Stimulated activated effector memory CD8-positive, alpha-beta T cell treated with anti-CD3 and anti-CD28 coated beads, Interleukin-12 subunit alpha, Interleukin-12 subunit beta, amount 100 ng/mL, for 72 hours (primary cell): ENCODE data around the gene NUDT1.

ENCODE experiments used
- ATAC-seq: fragments of 150-1000 bp; cut with Tn5 transposase; 2 replicates; pipeline ENCODE4 v1.10.0; 2021
- DNase-seq, 2 donors: peaks; one replicate each; pipeline ENCODE4 v3.0.0; 2021 to 2022; ENCODE audit warnings: low spot score in 2 of 2
- H3K27ac Mint-ChIP-seq: one replicate; pipeline ENCODE4 v1.8.0; 2022; ENCODE audit warnings: mild to moderate bottlenecking, mixed read lengths
- H3K36me3 Mint-ChIP-seq: one replicate; pipeline ENCODE4 v1.8.0; 2022; ENCODE audit warnings: mild to moderate bottlenecking, mixed read lengths
- H3K4me1 Mint-ChIP-seq: one replicate; pipeline ENCODE4 v1.8.0; 2022; ENCODE audit warnings: mixed read lengths
- H3K4me3 Mint-ChIP-seq: one replicate; pipeline ENCODE4 v1.8.0; 2022; ENCODE audit warnings: mild to moderate bottlenecking, mixed read lengths
- H3K9me3 Mint-ChIP-seq: one replicate; pipeline ENCODE4 v1.8.0; 2022; ENCODE audit warnings: mixed read lengths

Gene NUDT1

DNA sequence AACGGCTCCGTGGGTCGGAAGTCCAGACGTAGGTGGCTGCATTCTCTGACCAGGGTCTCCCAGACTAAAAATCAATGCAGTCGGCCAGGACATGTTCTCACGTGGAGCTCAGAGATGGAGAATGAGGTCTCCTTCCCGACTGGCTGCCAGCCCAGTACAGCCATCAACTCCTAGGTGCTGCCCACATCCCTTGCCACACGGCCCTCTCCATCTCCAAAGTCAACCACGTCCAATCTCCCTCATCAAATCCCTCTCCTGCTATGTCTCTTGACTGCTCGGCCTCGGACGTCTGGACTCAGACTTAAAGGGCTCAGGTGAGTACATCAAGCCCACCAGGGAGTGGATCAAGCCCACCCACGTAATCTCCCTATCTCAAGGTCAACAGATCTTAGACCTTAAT is 16.2 kb upstream of the NUDT1 start:
- Mint-ChIP-seq H3K9me3 (no peaks in the 10 kb centered on the region), H3K36me3 (peaks cover 59% of the 10 kb centered on the region), H3K27ac (no peak overlapping the region), H3K4me3 (no peak overlapping the region), H3K4me1 (peaks cover 29% of the 10 kb centered on the region)
- DNase-seq (no peak), ATAC-seq (no peak)

DNA sequence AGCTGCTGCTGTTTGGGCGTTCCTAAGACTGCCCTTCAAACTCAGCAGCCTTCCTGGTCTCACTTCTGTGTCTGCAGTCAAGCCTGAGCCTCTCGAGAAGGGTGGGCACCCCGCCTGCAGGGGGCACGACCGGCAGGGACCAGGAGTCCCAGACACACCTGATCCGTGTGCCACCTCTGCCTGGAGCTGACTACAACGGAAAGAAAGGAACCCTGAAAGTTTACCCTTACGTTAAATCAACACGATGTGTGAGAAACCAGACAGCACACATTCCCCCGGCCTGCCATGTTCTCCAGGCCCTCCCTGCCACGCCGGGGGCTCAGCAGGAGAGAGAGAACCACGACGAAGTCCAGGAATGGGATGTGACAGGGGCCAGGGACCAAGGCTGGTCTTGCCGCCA is 14.3 kb upstream of the NUDT1 start:
- H3K4me3 Mint-ChIP-seq, result no peak overlapping the region
- peaks cover 31% of the 10 kb centered on the region for H3K4me1 Mint-ChIP-seq
- no peak for ATAC-seq
- no peak for DNase-seq
- no peaks in the 10 kb centered on the region for H3K9me3 Mint-ChIP-seq
- H3K36me3 Mint-ChIP-seq, result peaks cover 53% of the 10 kb centered on the region
- peak overlapping the region; percentile 50 for H3K27ac Mint-ChIP-seq

DNA sequence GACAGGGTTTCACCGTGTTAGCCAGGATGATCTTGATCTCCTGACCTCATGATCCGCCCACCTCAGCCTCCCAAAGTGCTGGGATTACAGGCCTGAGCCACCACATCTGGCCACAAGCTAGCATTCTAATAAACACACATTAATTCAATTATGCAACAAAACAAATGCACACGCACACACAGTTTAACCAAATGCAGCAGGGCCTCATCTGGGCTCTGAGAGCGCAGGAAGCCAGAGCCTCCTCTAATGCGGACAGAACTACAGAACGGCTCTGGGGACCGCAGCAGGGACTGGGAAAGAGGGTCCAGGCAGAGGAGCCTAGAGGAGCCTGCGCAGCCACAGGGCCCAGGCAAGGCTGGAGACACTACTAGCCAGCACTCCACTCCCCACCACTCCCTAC is 13.1 kb upstream of the NUDT1 start:
- Mint-ChIP-seq H3K36me3 (peaks cover 53% of the 10 kb centered on the region), H3K9me3 (no peaks in the 10 kb centered on the region), H3K4me1 (peaks cover 37% of the 10 kb centered on the region), H3K4me3 (no peak overlapping the region), H3K27ac (no peak overlapping the region)
- DNase-seq (no peak), ATAC-seq (no peak)

DNA sequence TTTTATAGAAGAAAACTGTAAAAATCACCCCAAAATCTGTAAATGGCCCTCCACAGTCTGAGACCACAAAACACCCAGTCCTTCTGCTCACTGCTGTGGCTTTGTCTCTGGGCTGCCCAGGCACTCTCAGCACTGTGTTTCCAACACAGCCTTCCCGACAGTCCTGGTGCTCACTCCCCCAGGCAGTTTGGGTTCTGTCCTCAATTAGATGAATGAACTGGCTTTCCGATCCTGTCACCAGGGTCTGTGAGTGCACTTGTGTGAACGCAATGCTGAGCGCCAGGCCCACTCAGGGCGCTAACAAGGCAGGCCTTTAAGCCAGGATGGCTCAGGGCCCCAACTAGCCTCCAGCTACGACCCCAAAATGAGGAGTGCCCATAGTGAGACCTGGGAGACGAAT is 12.6 kb upstream of the NUDT1 start:
- Mint-ChIP-seq H3K4me3 (no peak overlapping the region), H3K36me3 (peaks cover 54% of the 10 kb centered on the region), H3K4me1 (peaks cover 34% of the 10 kb centered on the region), H3K9me3 (no peaks in the 10 kb centered on the region), H3K27ac (no peak overlapping the region)
- ATAC-seq, result no peak
- no peak for DNase-seq

DNA sequence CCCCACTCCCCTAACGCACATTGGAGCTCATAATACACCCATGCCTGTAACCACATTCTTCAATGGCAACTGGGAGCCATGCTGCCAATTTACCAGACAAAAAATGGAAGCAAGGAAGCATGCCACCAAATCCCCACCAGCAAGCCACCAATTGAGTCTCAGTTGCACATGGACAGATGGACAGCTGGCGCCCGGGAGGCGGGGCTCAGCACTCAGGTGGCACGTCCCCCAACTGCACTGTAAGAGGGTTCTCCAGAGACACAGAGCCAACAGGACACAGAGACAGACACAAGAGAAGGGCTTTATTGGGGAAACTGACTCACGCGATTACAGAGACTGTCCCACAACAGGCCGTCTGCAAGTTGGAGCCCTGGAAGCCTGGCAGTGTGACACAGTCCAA is 11.8 kb upstream of the NUDT1 start:
- DNase-seq (no peak), ATAC-seq (no peak)
- no peaks in the 10 kb centered on the region for H3K9me3 Mint-ChIP-seq
- no peak overlapping the region for H3K27ac Mint-ChIP-seq
- peaks cover 41% of the 10 kb centered on the region for H3K4me1 Mint-ChIP-seq
- no peak overlapping the region for H3K4me3 Mint-ChIP-seq
- peaks cover 61% of the 10 kb centered on the region for H3K36me3 Mint-ChIP-seq

DNA sequence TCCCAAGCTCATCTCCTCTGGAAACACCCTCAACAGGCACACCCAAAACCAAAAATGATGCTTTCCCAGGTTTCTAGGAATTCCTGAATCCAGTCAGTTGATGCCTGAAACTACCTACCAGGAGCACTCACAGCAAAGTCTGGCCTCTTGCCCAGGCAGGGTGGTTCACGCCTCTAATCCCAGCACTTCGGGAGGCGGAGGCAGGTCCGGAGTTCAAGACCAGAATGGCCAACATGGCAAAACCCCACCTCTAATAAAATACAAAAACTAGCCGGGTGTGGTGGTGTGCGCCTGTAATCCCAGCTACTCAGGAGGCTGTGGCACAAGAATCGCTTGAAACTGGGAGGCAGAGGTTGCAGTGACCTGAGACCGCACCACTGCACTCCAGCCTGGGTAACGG is 11.1 kb upstream of the NUDT1 start:
- DNase-seq (no peak), ATAC-seq (no peak)
- no peak overlapping the region for H3K27ac Mint-ChIP-seq
- H3K4me1 Mint-ChIP-seq, result peaks cover 42% of the 10 kb centered on the region
- H3K9me3 Mint-ChIP-seq, result no peaks in the 10 kb centered on the region
- peaks cover 66% of the 10 kb centered on the region for H3K36me3 Mint-ChIP-seq
- no peak overlapping the region for H3K4me3 Mint-ChIP-seq

DNA sequence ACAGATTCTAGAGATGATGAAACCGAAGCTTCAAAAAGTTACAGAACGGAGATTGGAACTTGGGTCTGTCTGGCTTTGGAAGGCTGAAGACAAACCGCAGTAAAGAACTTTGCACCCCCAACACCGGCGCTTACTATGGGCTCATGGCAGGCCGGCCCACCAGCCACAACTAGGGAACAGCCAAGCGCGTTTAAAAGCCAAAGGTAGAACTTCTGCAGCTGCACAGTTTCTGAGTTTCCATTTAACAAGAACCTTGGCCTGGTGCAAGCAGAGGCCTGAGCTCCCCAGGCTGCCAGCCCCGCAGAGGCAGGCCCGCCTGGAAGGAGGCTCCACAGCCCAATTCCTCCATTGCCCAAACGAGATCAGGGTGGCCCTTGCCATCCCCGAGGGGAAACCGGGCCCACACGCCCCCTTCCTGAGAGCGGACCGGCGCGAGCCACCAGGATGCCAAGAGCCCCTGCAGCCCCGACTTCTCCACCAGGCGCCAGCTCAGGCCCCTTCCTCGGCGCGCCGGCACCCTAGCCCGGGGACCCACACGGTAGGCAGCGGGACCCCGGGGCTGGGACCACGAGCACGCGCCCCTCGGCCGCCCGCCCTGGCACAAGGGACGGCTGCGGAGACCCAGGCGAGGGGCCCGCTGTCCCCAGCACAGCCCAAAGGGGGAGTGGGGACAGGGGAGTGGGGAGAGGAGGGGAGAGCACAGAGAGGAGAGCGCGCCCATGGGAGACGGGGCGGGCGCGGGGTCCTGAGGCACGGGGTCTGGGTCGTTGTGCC is 9.8 kb upstream of the NUDT1 start:
- peaks cover 66% of the 10 kb centered on the region for H3K36me3 Mint-ChIP-seq
- H3K27ac Mint-ChIP-seq, result peak overlapping the region; percentile 91
- H3K4me3 Mint-ChIP-seq, result peak overlapping the region; percentile 83
- peak in 1 of 2 donors; percentile 67 for DNase-seq
- no peaks in the 10 kb centered on the region for H3K9me3 Mint-ChIP-seq
- peak; percentile 70 for ATAC-seq
- peaks cover 42% of the 10 kb centered on the region for H3K4me1 Mint-ChIP-seq

DNA sequence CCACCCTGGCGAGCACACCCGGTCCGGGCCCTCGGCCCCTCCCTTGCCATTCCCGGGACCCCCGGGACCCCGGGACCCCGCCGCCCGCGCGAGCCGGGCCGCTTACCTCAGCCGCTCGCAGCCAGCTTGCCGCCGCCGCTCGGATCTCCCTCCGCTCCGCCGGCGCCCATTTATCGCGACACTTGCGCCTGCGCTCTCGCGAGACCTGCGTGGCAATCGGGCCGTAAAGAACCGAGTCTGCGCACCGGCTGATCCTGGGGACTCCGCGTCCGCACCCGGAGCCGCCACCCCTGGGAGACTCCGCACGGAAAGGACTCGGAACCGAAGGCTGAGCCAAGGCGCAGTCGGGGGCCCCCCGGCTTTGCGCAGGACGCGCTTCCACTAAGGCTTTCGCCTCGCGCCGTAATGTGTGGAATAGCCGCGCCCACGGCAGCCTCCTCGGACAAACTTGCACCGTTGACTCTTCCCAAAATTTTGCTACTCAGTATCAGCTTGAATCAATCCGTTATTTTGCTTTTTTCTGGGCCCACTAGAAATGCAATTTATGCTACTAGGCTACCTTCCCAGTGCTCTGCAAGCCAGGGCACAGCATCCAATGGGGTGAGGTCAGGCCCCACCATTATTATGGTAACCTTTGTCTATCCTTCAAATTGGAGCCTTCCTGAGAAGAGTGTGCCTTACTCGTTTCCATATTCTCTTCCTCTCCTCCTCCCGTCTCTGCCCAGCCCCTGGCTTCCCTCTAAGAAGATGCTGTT is 9.1 kb upstream of the NUDT1 start, which contains the start of gene MAD1L1:
TSS of gene MAD1L1 (minus strand) at position 180 of the 755 bp plus-strand sequence. CDS start 2,812 bp downstream, outside the sequence.
- Mint-ChIP-seq H3K4me3 (peak within 1 kb of the TSS; percentile 83), H3K36me3 (peaks cover 69% of the 10 kb centered on the region), H3K9me3 (no peaks in the 10 kb centered on the region), H3K4me1 (peaks cover 38% of the 10 kb centered on the region), H3K27ac (peak within 1 kb of the TSS; percentile 91)
- peak; percentile 94 for ATAC-seq
- peak; percentile 93 to 94 for DNase-seq

DNA sequence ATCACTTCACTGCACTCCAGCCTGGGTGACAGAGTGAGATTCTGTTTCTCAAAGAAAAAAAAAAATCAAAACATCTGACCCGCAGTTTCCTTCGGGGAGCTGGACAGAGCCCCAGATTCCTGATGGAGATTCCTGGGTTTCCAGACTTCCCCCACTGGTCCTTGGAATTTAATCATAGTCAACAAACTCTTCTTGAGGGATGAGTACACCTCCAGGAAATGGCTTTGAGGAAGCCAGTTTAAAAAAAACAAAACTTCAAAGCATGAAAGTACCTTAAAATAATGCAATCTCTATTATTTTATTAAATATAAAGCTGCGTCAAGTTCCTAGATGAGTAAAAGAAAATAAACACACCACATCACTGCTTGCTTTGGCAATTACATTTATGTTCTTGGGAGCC is 8.1 kb upstream of the NUDT1 start:
- peaks cover 73% of the 10 kb centered on the region for H3K36me3 Mint-ChIP-seq
- no peaks in the 10 kb centered on the region for H3K9me3 Mint-ChIP-seq
- H3K4me3 Mint-ChIP-seq, result peak overlapping the region; percentile 83
- DNase-seq (no peak), ATAC-seq (no peak)
- no peak overlapping the region for H3K27ac Mint-ChIP-seq
- H3K4me1 Mint-ChIP-seq, result peaks cover 37% of the 10 kb centered on the region

DNA sequence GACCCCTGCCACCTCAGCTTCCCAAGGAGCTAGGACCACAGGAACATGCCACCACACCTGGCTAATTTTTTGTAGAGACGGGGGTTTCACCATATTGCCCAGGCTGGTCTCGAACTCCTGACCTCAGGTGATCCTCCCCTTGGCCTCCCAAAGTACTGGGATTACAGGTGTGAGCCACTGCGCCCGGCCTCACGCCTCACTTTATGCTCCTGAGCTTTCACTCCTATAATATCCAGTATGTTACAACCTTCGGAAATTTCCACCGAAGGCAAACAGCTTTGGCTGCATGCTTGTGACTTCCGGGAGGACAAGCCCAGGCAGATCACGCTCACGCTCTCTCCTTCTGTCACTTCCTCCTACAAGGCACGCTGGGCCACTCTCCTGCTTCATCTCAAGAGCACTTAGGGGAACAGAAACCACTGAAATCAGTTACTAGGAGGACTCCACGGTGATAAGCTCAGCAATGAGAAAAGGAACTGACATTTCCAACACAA is 4.9 kb upstream of the NUDT1 start:
- no peak for DNase-seq
- peaks cover 18% of the 10 kb centered on the region for H3K4me1 Mint-ChIP-seq
- peaks cover 74% of the 10 kb centered on the region for H3K36me3 Mint-ChIP-seq
- ATAC-seq, result no peak
- H3K4me3 Mint-ChIP-seq, result no peak overlapping the region
- no peaks in the 10 kb centered on the region for H3K9me3 Mint-ChIP-seq
- H3K27ac Mint-ChIP-seq, result peak overlapping the region; percentile 40

DNA sequence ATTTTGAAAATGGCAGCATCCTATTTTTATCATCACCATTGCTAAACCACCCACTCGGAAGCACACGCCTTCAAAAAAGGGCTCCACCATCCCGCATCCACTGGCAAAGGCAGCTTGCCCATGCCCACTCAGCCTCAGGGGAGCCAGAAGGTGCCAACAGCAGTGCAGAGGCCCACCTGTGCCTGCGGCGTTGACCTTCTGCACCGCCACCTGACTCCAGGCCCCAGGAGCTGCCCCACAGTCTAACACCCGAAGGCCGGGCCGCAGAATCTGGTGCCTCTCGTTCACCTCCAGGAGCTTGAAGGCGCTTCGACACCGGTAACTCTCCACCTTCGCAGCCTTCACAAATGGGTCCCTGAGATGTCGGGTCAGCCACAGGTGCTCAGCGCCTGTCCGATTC is 2.8 kb upstream of the NUDT1 start:
- no peak overlapping the region for H3K4me3 Mint-ChIP-seq
- no peak overlapping the region for H3K27ac Mint-ChIP-seq
- peaks cover 69% of the 10 kb centered on the region for H3K36me3 Mint-ChIP-seq
- peaks cover 17% of the 10 kb centered on the region for H3K4me1 Mint-ChIP-seq
- ATAC-seq (no peak), DNase-seq (no peak)
- no peaks in the 10 kb centered on the region for H3K9me3 Mint-ChIP-seq

DNA sequence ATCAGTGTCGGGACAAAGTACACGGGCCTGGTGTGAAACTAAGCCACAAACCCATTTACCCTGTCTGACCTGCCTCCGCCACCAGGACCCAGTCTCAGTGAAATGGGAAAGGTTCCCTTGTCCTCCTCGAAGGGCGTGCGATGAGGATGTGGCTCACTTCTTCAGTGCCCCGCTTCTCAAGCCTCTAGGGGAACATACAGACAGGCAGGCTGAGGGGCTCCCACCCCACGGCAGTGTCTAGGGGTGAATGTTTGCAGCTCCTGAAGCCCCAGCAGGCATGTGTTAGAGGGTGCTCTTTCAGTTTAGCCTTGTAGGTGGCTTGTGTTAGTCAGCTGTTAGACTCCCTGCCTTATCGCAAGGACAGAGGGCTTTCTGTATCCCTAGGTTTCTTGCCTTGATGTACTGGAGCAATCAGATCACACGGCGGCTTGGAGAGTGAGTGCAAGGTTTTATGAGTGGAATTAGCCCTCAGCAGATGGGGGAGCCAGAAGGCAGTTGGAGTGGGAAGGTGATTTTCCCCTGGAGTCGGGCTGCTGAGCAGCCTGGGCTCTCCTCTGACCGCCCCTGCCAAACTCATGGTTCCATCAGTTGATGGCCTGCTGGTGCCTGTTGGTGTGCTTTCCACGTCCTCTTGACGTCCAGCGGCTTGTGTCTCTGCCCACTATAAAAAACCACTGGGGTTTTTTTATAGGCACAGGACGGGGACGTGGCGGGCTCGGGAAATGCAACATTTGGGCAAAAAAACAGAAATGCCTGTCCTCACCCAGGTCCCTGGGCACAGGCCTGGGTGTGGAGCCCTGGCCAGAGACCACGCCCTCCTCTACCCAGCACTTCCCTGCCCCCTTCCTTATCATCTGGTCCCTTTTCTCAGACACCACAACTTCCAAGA is 759 bp downstream of the NUDT1 start:
- ATAC-seq, result peak; percentile 62
- H3K4me3 Mint-ChIP-seq, result peak overlapping the region; percentile 95

DNA sequence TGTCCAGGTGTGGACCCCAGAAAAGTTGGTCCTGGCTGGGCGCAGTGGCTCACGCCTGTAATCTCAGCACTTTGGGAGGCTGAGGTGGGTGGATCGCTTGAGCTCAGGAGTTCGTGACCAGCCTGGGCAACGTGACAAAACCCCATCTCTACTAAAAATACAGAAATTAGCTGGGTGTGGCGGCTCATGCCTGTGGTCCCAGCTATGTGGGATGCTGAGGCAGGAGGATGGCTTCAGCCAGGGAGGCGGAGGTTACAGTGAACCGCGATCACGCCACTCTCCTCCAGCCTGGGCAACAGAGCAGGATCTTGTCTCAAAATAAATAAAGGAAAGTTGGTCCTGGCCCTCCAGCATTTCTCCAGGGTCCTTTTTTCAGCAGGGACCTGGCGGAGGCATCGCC is 1.4 kb downstream of the NUDT1 start:
- Mint-ChIP-seq H3K9me3 (no peaks in the 10 kb centered on the region), H3K4me3 (peak overlapping the region; percentile 95), H3K27ac (no peak overlapping the region), H3K4me1 (peaks cover 23% of the 10 kb centered on the region), H3K36me3 (peaks cover 43% of the 10 kb centered on the region)
- DNase-seq (no peak), ATAC-seq (no peak)

More for the DNA sequence above, 759 bp downstream of the NUDT1 start:
- DNase-seq, result peak in 1 of 2 donors; percentile 74
- peaks cover 16% of the 10 kb centered on the region for H3K4me1 Mint-ChIP-seq
- H3K36me3 Mint-ChIP-seq, result peaks cover 44% of the 10 kb centered on the region
- H3K9me3 Mint-ChIP-seq, result no peaks in the 10 kb centered on the region
- H3K27ac Mint-ChIP-seq, result peak overlapping the region; percentile 97

DNA sequence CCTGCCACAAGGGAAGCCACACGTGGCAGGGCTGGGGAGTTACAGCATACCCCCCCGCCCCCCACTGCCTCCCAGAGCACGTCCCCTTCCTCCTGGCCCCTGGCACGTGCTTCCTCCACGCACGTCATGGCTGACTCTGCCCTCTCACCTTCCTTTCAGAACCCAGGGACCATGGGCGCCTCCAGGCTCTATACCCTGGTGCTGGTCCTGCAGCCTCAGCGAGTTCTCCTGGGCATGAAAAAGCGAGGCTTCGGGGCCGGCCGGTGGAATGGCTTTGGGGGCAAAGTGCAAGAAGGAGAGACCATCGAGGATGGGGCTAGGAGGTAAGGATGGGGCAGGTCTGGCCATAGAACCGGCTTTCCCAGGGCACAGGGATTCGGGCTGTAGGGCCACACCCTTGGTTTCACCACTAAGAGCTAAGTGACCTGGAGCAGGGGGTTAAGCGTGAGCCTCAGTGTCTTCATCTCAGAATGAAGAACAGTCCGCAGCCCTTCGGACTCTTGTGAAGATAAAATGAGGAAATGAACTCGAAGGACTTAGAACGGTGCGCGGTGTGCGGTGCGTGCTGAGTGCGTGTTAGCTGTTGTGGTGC is 2.5 kb downstream of the NUDT1 start:
- H3K4me3 Mint-ChIP-seq, result no peak overlapping the region
- DNase-seq, result no peak
- no peaks in the 10 kb centered on the region for H3K9me3 Mint-ChIP-seq
- H3K36me3 Mint-ChIP-seq, result peaks cover 33% of the 10 kb centered on the region
- H3K4me1 Mint-ChIP-seq, result peaks cover 32% of the 10 kb centered on the region
- no peak for ATAC-seq
- H3K27ac Mint-ChIP-seq, result peak overlapping the region; percentile 56
